Stimulated activated CD4-positive, alpha-beta T cell treated with anti-CD3 and anti-CD28 coated beads, Interleukin-4, amount 100 ng/mL, for 4 hours (primary cell): ENCODE data around the gene TRIO.

Experiments
- DNase-seq, 2 experiments: peaks; one replicate each; pipeline ENCODE4 v3.0.0-alpha.2; 2020

Gene TRIO

DNA sequence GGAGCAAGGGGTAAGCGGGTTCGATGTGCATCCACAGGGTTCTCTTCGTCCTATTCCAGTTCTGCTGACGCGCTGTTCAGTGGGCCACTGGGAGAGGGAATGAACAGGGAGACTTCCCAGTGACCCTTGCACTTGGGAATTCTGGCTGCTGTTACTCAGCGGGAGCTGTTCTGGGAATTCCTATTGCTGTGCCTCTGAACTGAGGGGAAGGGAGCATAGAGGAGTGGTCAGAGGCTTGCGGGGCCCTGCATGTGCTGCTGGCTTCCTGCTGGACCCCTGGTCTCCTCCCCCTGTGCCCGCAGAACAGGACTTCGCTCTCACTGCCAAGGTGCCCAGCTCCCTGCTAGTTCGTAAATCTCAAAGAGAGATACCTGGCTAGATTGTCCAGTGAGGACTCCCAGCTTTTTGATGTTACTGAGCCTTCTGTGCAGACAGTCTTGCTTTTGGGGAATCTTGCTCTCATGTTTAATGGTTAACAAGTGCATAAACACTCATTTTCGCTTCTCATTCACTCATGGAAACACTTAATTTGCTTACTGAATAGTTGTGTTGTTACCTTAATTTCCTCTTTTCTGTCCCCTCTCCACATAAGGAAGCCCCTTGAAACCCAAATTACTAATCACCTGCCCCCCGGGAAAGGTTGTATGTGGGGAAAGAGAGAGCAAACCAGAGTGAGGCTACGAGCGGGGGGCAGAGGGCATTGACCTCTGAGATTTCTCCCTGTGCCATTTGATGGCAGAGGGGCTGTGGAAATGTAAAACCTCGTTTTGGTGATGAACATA is 5.9 kb downstream of the TRIO start:
- no peak for DNase-seq

GRCh38 chr5:14149672-14150274 is 6.6 kb downstream of the TRIO start:
- no peak for DNase-seq

DNA sequence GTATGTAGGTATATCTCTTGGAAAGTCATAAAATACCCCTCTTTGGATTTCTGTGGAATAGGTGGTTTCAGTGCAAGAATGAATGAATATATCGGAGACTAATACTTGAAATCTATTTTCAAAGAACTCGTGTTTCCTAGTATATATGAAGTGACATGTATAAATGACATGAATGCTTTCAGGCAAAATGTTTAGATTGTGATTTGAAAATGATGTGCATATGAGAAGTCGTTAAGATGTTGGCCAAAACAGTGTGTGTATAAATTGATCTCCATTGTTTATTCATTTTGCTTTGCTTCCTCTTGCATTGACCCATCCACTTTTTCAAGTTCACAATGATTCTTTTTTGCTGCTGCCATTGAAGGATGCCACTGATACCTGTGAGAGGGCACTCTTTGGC is 8.3 kb downstream of the TRIO start:
- DNase-seq, result no peak

- no peak for DNase-seq
Measured at GRCh38 chr5:14153071-14153864, 10.1 kb downstream of the TRIO start.

DNA sequence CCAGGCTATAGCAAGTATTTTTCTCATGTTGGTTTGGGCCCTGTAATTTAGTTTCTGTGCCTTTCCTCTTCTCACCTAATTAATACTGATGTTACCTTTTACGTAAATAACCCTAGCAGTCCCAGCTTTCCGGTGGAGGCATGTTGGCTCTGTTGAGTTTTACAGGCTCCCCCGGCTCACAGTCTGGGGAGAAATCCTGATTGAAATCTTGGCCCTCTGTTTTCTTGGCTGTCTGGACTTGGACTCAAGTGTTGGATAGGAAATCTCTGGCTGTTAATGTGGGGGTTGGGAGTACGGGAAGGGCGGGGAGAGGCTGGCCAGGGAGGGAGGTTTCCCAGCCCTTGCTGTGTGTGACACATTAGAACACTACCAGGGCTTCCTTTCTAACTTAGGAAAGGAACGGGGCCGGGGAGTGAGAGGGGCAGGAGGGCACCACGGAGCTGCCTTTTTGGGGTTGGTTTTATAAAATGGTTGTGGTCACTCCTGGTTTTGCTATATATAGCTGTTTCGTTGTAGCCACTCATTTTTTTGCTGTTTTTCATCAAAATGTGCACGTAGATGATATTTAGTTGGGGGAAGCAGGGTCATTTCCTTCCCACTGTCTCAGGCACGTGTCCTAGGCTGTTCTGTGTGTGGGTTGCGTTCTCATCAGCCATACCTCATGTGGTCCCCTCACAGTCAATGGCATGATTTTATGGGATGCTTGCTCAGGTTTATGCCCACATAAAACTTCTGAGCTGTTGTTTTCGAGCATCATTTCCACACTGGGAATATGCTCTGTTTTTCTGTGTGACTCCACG is 11.0 kb downstream of the TRIO start:
- DNase-seq, result no peak

GRCh38 chr5:14155075-14155474 is 11.9 kb downstream of the TRIO start:
- no peak for DNase-seq

DNA sequence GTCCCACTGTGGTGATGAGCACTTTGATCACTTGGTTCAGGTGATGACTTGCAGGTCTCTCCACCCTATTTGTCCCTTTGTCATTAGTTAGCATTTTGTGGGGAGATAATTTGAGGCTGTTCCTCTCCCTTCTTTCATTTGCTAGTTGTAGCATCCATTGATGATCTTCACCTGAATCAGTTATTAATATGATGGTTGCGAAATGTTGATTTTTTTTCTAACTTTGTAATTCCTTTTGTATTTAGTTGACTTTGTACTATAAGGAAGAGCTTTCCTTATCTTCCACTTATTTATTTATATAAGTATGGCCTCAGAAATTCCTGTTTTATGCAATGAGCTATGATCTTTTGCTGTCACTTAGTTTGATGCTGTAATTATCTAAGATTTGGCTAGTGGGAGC is 12.6 kb downstream of the TRIO start:
- DNase-seq, result no peak

- no peak for DNase-seq
Measured at GRCh38 chr5:14156290-14156649, 13.1 kb downstream of the TRIO start.

GRCh38 chr5:14156650-14157492 is 13.7 kb downstream of the TRIO start:
- DNase-seq, result no peak

- no peak for DNase-seq
Measured at GRCh38 chr5:14157493-14157782, 14.3 kb downstream of the TRIO start.

DNA sequence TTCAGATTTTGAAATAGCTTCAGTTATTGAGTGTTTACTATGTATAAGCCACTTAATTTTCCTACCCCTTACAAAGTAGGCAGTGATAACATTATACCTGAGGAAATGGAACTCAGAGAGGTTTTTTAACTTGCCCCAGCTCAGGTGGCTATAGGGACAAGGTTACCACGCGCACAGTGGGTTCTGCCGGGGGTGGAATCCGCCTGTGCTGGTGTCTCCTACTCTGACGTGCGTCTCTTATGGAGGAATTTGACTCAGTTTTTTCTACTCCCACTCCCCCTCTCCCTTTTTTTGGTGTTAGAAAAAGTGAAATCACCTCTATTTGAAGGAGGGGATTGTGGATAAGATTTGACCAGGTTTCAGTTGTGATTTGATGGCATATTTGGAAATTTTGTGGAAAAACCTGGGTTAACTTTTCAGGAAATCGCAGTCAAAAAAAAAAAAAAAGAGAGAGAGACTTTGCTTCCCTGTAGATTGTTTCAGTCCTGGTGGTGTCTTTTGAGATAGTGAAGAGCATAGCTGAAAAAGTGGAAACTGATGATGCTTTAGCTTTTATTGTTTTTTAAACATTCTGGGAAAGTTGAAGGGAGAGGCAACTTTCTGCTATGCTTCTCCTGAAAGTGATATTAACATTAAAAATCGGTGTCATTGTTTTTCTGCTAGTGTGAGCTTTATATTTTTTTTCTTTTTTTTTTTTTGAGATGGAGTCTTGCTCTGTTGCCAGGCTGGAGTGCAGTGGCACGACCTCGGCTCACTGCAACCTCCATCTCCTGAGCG is 15.9 kb downstream of the TRIO start:
- no peak for DNase-seq

- no peak for DNase-seq
Measured at GRCh38 chr5:14161825-14162556, 18.8 kb downstream of the TRIO start.

GRCh38 chr5:14164164-14165163 is 21.3 kb downstream of the TRIO start:
- no peak for DNase-seq

DNA sequence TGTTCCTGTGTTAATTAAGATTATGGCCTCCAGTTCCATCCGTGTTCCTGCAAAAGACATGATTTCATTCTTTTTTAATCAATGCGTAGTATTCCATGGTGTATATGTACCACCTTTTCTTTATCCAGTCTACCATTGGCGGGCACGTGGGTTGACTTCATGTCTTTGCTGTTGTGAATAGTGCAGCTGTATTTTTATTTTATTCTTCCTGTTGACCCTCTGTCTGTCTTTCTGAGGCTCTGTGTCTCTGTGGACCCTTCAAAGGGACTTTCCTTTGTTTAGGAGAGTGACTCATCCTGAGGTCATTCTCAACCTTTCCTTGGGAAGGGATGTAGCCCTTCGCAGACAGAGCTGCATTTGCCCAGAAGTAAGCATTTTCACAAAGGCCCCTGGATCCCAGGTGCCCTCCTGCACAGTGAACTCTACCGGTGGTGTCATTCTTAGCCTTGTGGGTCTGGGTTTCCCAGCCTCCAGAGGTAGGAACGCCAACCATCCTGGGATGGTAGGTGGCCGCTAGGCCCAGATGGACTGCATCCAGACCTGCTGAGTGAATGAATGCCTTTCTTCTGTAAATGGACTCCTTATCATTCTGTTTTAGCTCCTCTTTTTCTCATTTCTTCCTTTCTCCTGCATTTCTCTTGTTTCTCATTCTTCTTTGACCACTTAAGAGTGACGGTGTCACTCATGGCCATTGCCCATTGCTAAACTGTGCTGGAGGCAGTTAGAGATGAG is 22.4 kb downstream of the TRIO start:
- DNase-seq, result no peak

- no peak for DNase-seq
Measured at GRCh38 chr5:14166437-14166836, 23.3 kb downstream of the TRIO start.

GRCh38 chr5:14167211-14167845 is 24.2 kb downstream of the TRIO start:
- no peak for DNase-seq

DNA sequence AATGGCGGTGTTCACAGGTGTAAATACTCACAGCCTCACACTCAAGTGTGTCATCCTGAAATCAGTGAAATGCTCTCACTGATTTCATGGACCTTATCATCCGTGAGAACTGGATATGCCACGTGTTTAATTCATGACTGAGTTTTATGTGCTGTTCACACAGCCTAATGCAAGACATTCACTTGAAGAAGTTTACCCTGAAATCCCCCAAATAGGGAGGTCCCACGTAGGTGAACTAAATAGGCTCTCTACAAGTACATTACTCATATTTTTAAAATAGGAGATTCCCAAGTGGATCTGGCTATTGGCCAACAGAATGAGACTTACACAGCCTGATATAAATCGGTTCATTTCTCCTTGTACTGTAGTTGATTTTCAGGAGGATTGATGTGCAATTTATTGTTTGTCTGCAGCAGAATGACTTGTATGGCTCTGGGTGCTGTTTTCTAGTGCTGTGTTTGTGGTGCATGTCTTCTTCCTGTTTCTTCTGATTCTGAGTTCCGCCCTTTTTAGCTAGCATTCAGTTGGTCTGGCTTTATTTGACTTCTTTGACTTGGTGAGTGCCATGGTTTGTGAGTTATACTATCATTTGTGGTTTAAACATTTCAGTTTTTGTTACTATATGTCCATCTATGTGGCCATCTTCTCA is 25.1 kb downstream of the TRIO start:
- no peak for DNase-seq

DNA sequence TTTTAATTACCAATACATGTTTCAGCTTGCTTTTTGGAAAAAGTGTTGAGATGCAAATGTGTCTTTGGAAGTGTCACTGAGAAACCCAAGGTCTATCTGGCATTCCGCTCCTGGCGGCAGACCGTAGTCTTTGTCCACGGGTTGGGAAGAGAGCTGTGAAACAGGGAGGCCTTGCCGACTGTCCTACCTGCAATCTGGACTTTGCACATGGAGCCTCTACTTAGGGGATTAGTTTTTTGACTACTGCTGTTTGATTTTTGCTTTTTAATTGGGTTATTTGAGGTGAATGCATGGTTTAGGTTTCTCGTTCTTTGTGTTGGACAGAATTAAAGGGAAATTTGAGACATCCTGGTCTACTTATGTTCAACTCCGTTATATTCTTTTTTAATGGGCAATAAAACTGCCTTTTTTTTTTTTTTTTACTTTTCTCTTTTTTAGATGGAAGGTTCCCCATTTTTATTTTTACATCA is 25.7 kb downstream of the TRIO start:
- DNase-seq, result no peak
